ENCODE measurements around the gene DCAF12.

- TF ChIP-seq CTCF (conservative IDR thresholded peaks at IDR 0.05; ENCODE audit: low read length) (no peak), EZH2phosphoT487 (IDR thresholded peaks at IDR 0.05; ENCODE audit: borderline replicate concordance, low read depth, low read length) (no peak)
These were observed 41.9 kb downstream of the DCAF12 start for GRCh38 chr9:34084562-34084961.
